Measurements from ENCODE around the gene TNNI3.

Gene TNNI3

GRCh38 chr19:55146078-55146704, 11.3 kb downstream of the TNNI3 start:
- DNase-seq, result peak; percentile 92

GRCh38 chr19:55145232-55145631, 12.3 kb downstream of the TNNI3 start:
- no peak for DNase-seq

GRCh38 chr19:55141696-55142095, 15.8 kb downstream of the TNNI3 start:
- DNase-seq, result no peak

GRCh38 chr19:55137915-55138314, 19.6 kb downstream of the TNNI3 start:
- DNase-seq, result no peak

- DNase-seq, result no peak
Measured at GRCh38 chr19:55136399-55137102, 21.0 kb downstream of the TNNI3 start.

GRCh38 chr19:55134736-55135135, 22.8 kb downstream of the TNNI3 start:
- DNase-seq, result no peak

GRCh38 chr19:55133639-55134444, 23.7 kb downstream of the TNNI3 start:
- DNase-seq, result no peak

- DNase-seq, result no peak
Measured at GRCh38 chr19:55132453-55133129, 24.9 kb downstream of the TNNI3 start.

- DNase-seq, result no peak
Measured at GRCh38 chr19:55131421-55131820, 26.1 kb downstream of the TNNI3 start.

GRCh38 chr19:55119053-55119452, 38.5 kb downstream of the TNNI3 start:
- DNase-seq, result no peak

GRCh38 chr19:55118401-55118991, 39.0 kb downstream of the TNNI3 start:
- peak; percentile 57 for DNase-seq

- peak; percentile 100 for DNase-seq
Measured at GRCh38 chr19:55117663-55118391, 39.7 kb downstream of the TNNI3 start.

GRCh38 chr19:55116859-55117662, 40.5 kb downstream of the TNNI3 start, which contains the start of gene PPP1R12C:
Gene PPP1R12C (minus strand): TSS chr19:55117637. CDS start chr19:55117543, 94 bp downstream.
- DNase-seq, result no peak

- DNase-seq, result peak; percentile 88
Measured at GRCh38 chr19:55116232-55116858, 41.2 kb downstream of the TNNI3 start.

GRCh38 chr19:55115446-55116065, 42.0 kb downstream of the TNNI3 start:
- DNase-seq, result no peak

GRCh38 chr19:55114566-55115145, 42.9 kb downstream of the TNNI3 start:
- no peak for DNase-seq

GRCh38 chr19:55113570-55114039, 43.9 kb downstream of the TNNI3 start:
- DNase-seq, result peak; percentile 72

GRCh38 chr19:55112777-55113569, 44.6 kb downstream of the TNNI3 start:
- DNase-seq, result no peak
